K562 (cell line): ENCODE results near the gene CACNA1A. TPM values are rescaled to one million over a fixed set of nuclear protein-coding genes. Genes with fewer than 3 reads are reported as not detected.

ENCODE experiments used
- CHD7 ChIP-seq: fragments of 200-600 bp; sonication (generic); IDR thresholded peaks from one replicate; pipeline ENCODE4 v1.6.1; 2012; ENCODE audit warnings: mild to moderate bottlenecking, low read depth, low read length, inconsistent platforms
- FOXA1 ChIP-seq: fragments of 450-650 bp; IDR thresholded peaks from 2 replicates; pipeline ENCODE4 v1.6.1; 2016; ENCODE audit warnings: mild to moderate bottlenecking, borderline replicate concordance
- HMBOX1 ChIP-seq: sonication (generic); IDR thresholded peaks from 2 replicates; pipeline ENCODE4 v1.6.1; 2016
- KLF13 ChIP-seq: fragments of 450-650 bp; IDR thresholded peaks from 2 replicates; pipeline ENCODE4 v1.6.1; 2016; ENCODE audit warnings: missing genetic modification characterization, low read depth, mild to moderate bottlenecking, missing compliant biosample characterization, moderate library complexity, borderline replicate concordance
- NR2C2 ChIP-seq, 2 experiments: fragments of 200-800 bp in 1 of 2; sonication (Bioruptor generic) in 1 of 2; sonication (generic) in 1 of 2; formaldehyde crosslinking in 1 of 2; IDR thresholded peaks; 2 replicates each; pipeline versions ENCODE4 v1.6.1 to v1.8.0; 2016 to 2022; ENCODE audit warnings: mild to moderate bottlenecking in 1 of 2, missing compliant biosample characterization in 1 of 2, missing genetic modification characterization in 1 of 2, missing genetic modification reagents in 1 of 2
- PKNOX1 ChIP-seq: fragments of 450-650 bp; IDR thresholded peaks from 2 replicates; pipeline ENCODE4 v1.6.1; 2016
- RB1 ChIP-seq: fragments of 450-650 bp; IDR thresholded peaks from 2 replicates; pipeline ENCODE4 v1.6.1; 2017; ENCODE audit warnings: low read depth, mild to moderate bottlenecking
- SLC30A9 ChIP-seq: fragments of 250-450 bp; sonication (Bioruptor Pico); IDR thresholded peaks from 2 replicates; pipeline ENCODE4 v1.8.0; 2022; ENCODE audit warnings: mild to moderate bottlenecking, moderate library complexity
- SOX6 ChIP-seq: fragments of 450-650 bp; IDR thresholded peaks from 2 replicates; pipeline ENCODE4 v1.6.1; 2014; ENCODE audit warnings: mild to moderate bottlenecking
- ZC3H4 ChIP-seq: sonication (generic); formaldehyde crosslinking; IDR thresholded peaks from 2 replicates; pipeline ENCODE4 v1.9.0; 2021; ENCODE audit warnings: missing genetic modification reagents, borderline replicate concordance
- ZKSCAN1 ChIP-seq: fragments of 150-350 bp; IDR thresholded peaks from 2 replicates; pipeline ENCODE4 v1.6.1; 2016; ENCODE audit warnings: low read depth, low read length
- ZNF12 ChIP-seq: sonication (generic); formaldehyde crosslinking; IDR thresholded peaks from 2 replicates; pipeline ENCODE4 v1.4.0; 2020; ENCODE audit warnings: mild to moderate bottlenecking, missing genetic modification reagents
- ZNF263 ChIP-seq: sonication (generic); formaldehyde crosslinking; IDR thresholded peaks from 2 replicates; pipeline ENCODE4 v1.8.0; 2022; ENCODE audit warnings: mild to moderate bottlenecking, missing genetic modification reagents, borderline replicate concordance
- polyA plus RNA-seq, 8 experiments: library from polyadenylated mRNA; depleted of rRNA in 4 of 8; stranded (reverse) in 5 of 8; unstranded in 3 of 8; fragments of >200 nt; fragmentation: Nextera tagmentation in 2 of 8; fragmentation: Illumina TruSeq in 1 of 8; extraction: Ambion mirVana in 2 of 8; extraction: Trizol in 1 of 8; gene quantifications; 2 replicates each; pipeline versions ENCODE4 v1.2.1 to v1.2.3, GENCODE V29; 2011 to 2014; ENCODE audit warnings: inconsistent platforms in 1 of 8, missing spikeins in 1 of 8
- total RNA-seq, 7 experiments: library from RNA; depleted of rRNA in 6 of 7; stranded (reverse); fragments of >200 nt in 6 of 7; fragmentation: Illumina TruSeq in 2 of 7; extraction: Trizol in 2 of 7; gene quantifications; 2 replicates each; pipeline versions ENCODE4 v1.2.1 to v1.2.3, GENCODE V29; 2011 to 2021; ENCODE audit warnings: low replicate concordance in 1 of 7

Gene CACNA1A
- total and polyA plus RNA-seq, 9 of the 15 experiments (the other 6 are each of a cell fraction or from before 2014, with no cell fraction given) = 0.03 to 0.20 (median 0.09) TPM; not detected in 1

GRCh38 chr19:13441810-13442512 is 64.3 kb downstream of the CACNA1A start (continued):
- TF ChIP-seq HMBOX1 (no peak), SLC30A9 (no peak), ZKSCAN1 (no peak), RB1 (peak; percentile 55; the same call in 1 of the 2 replicates), KLF13 (no peak), CHD7 (no peak), ZNF263 (CRISPR knock-in tag) (peak; percentile 47; the same call in 1 of the 2 replicates), NR2C2 (CRISPR knock-in tag; IDR thresholded peaks at IDR 0.05) (no peak), NR2C2 (tag; IDR thresholded peaks at IDR 0.05) (no peak), FOXA1 (no peak), SOX6 (no peak), ZNF12 (no peak), ZC3H4 (no peak), PKNOX1 (no peak)
